Forelimb muscle (tissue), 1 donor: Measurements from ENCODE around the gene EPB41L5. TPM values are rescaled to one million over a fixed set of nuclear protein-coding genes. Genes with fewer than 3 reads are reported as not detected.
"Not testable (repeated sequence)": the region's sequence is repeated elsewhere in the genome, so short reads cannot be mapped to it uniquely, and the experiment has no call there.

Experiments used
- DNase-seq: peaks from one replicate; pipeline ENCODE4 v3.0.0-alpha.2; 2013; ENCODE audit warnings: low read depth
- polyA plus RNA-seq: library from polyadenylated mRNA; unstranded; fragments of 120-200 nt; gene quantifications from one replicate; pipeline ENCODE4 v1.2.1, GENCODE V29; 2013; ENCODE audit not compliant: insufficient read length

EPB41L5 gene
- polyA plus RNA-seq = 15.0 TPM

- DNase-seq = peak; percentile 83
Observed at GRCh38 chr2:120012771-120013596, at the start of gene EPB41L5. EPB41L5 (plus strand) TSS chr2:120013077; CDS start chr2:120019085, 6,008 bp downstream.

GRCh38 chr2:119981896-119982295 lies 31.0 kb upstream of the EPB41L5 start:
- DNase-seq = no peak

- no peak for DNase-seq
Observed at GRCh38 chr2:119982506-119982905, 30.4 kb upstream of the EPB41L5 start.

- no peak for DNase-seq
Observed at GRCh38 chr2:119983108-119983507, 29.8 kb upstream of the EPB41L5 start.

- DNase-seq = no peak
Observed at GRCh38 chr2:119996148-119996547, 16.7 kb upstream of the EPB41L5 start.

GRCh38 chr2:119996896-119997891 lies 15.7 kb upstream of the EPB41L5 start:
- DNase-seq = not testable (repeated sequence)

GRCh38 chr2:120001471-120001870 lies 11.4 kb upstream of the EPB41L5 start:
- DNase-seq = no peak

GRCh38 chr2:120004254-120004653 lies 8.6 kb upstream of the EPB41L5 start:
- DNase-seq = no peak

GRCh38 chr2:120005834-120006521 lies 6.9 kb upstream of the EPB41L5 start:
- DNase-seq = no peak

GRCh38 chr2:120007851-120008250 lies 5.0 kb upstream of the EPB41L5 start:
- DNase-seq = no peak

- DNase-seq = no peak
Observed at GRCh38 chr2:120012363-120012762, 514 bp upstream of the EPB41L5 start.

- DNase-seq = no peak
Observed at GRCh38 chr2:120013597-120014223, 833 bp downstream of the EPB41L5 start.

- no peak for DNase-seq
Observed at GRCh38 chr2:120014226-120014980, 1.5 kb downstream of the EPB41L5 start.

- no peak for DNase-seq
Observed at GRCh38 chr2:120016800-120017199, 3.9 kb downstream of the EPB41L5 start.

GRCh38 chr2:120017201-120017600 lies 4.3 kb downstream of the EPB41L5 start:
- no peak for DNase-seq

GRCh38 chr2:120018549-120018948 lies 5.7 kb downstream of the EPB41L5 start:
- DNase-seq = no peak

GRCh38 chr2:120020554-120020953 lies 7.7 kb downstream of the EPB41L5 start:
- DNase-seq = no peak

- not testable (repeated sequence) for DNase-seq
Observed at GRCh38 chr2:120022505-120022904, 9.6 kb downstream of the EPB41L5 start.

GRCh38 chr2:120026890-120027289 lies 14.0 kb downstream of the EPB41L5 start:
- DNase-seq = no peak

- no peak for DNase-seq
Observed at GRCh38 chr2:120028795-120029194, 15.9 kb downstream of the EPB41L5 start.
